OCI-LY3 (cell line): ENCODE results near the gene LGALS8.
"Not testable (repeated sequence)": the region's sequence is repeated elsewhere in the genome, so short reads cannot be mapped to it uniquely, and the experiment has no call there.

ENCODE experiments used
- CTCF ChIP-seq: fragments of 200-600, 300-600 bp; sonication (generic); IDR thresholded peaks from 2 replicates; pipeline ENCODE4 v1.5.1; 2014; ENCODE audit warnings: antibody characterized with exemption, low read length, low read depth
- EZH2phosphoT487 ChIP-seq: fragments of 200-600 bp; shearing (Covaris generic); IDR thresholded peaks from 2 replicates; pipeline ENCODE4 v1.6.1; 2018; ENCODE audit warnings: antibody characterized with exemption, mixed run types, low read depth

GRCh38 chr1:236504338-236504737, 19.4 kb upstream of the LGALS8 start:
- TF ChIP-seq CTCF, EZH2phosphoT487: not testable (repeated sequence)
